GM10266 (cell line): ENCODE data around the gene TBL1X.

Experiments used
- DNase-seq: peaks from one replicate; pipeline ENCODE4 v3.0.0; 2012; ENCODE audit errors: extremely low spot score
- TF ChIP-seq, protein P1 (sequence below): IDR thresholded peaks from 2 replicates; pipeline ENCODE4 v1.5.1; 2012; ENCODE audit warnings: mild to moderate bottlenecking, low read depth; ENCODE audit not compliant: control insufficient read depth, insufficient read depth; ENCODE audit errors: missing control alignments

Gene TBL1X

DNA sequence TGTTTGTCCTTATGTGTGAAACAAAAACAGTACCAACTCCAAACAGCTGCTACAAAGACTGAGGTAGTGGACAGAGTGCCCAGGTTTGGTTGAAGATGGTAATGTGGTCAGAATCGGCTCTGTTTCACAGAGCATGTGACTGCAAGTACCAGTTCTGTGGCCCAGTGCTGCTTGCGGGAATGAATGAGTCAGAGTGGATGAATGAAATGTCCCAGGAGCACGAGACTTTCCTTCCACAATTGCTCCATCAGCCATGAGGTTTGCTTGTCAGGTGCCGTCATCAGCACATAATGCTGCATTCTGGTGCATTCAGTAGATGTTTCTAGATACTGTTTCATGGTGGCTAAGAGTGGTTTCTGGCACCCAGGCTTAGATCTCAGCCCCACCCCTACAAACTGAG, 216.6 kb downstream of the TBL1X start:
- DNase-seq, result no peak
- TF ChIP-seq, protein P1, sequence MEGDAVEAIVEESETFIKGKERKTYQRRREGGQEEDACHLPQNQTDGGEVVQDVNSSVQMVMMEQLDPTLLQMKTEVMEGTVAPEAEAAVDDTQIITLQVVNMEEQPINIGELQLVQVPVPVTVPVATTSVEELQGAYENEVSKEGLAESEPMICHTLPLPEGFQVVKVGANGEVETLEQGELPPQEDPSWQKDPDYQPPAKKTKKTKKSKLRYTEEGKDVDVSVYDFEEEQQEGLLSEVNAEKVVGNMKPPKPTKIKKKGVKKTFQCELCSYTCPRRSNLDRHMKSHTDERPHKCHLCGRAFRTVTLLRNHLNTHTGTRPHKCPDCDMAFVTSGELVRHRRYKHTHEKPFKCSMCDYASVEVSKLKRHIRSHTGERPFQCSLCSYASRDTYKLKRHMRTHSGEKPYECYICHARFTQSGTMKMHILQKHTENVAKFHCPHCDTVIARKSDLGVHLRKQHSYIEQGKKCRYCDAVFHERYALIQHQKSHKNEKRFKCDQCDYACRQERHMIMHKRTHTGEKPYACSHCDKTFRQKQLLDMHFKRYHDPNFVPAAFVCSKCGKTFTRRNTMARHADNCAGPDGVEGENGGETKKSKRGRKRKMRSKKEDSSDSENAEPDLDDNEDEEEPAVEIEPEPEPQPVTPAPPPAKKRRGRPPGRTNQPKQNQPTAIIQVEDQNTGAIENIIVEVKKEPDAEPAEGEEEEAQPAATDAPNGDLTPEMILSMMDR, result no peak

- TF ChIP-seq, protein P1, result no peak
- DNase-seq, result no peak
These were observed 217.6 kb downstream of the TBL1X start for GRCh38 chrX:9682456-9682855.

DNA sequence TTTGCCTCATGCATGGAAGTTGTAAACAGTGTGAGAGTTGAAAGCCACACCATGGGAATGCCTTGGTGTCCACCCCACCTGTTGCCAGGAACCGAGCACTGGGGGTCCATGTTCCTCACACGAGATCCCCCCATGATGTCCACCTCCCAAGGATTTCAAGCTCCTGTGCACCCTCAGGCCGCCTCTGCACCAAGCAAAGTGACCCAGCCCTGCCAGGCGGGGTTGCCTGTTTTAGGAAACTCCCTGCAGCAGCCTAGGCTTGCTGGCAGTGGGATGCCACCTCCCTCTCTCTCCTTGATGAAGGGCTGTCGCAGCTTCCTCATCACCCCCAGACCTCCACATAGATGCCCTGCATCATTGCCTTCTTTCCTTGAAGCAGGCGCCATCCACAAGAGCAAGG, 218.0 kb downstream of the TBL1X start:
- DNase-seq, result no peak
- TF ChIP-seq, protein P1, result no peak

DNA sequence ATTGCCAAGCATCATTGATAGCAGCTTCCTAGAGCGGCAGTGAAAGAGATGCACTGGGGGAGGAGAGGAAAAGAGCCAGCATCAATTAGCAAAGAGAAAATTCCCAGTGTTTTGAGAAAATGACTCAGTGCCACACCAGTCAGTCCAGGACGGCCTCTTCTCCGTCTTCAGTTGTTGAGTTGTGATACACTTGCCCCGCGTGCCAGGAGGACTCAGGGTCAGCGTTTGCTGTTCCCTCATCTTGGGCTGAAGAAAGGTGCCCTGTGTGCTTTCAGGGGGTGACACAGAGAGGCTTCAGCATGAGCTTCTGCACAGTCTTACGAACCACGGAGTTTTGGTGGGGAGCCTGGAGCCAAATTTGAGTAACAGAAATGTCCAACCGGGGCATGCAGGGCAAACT, 218.5 kb downstream of the TBL1X start:
- TF ChIP-seq, protein P1, result no peak
- DNase-seq, result no peak

- TF ChIP-seq, protein P1, result no peak
- DNase-seq, result no peak
These were observed 223.0 kb downstream of the TBL1X start for GRCh38 chrX:9687899-9688298.

DNA sequence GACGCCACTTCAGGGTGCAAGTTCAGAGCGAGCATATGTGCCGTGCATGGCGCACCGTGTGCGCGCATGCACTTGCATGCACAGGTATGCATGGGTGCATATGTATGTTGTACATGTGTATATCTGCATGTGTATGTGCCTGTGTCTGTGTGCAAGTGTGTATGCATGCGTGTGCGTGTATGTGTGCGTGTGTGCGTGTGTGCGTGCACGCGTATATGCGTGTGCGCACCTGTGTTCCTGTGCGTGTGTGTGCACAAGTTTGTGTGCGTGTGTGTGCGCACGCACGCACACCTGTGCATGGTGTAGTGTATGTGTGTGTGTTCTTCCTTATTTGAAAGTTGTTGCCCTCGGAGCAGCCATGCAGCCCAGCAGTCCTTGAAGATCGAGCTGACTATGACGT, 224.0 kb downstream of the TBL1X start:
- TF ChIP-seq, protein P1, result no peak
- no peak for DNase-seq

- TF ChIP-seq, protein P1, result no peak
- DNase-seq, result no peak
These were observed 225.2 kb downstream of the TBL1X start for GRCh38 chrX:9690046-9690445.
